SK-N-SH (cell line): ENCODE results near the gene POLR3G. TPM values are rescaled to one million over a fixed set of nuclear protein-coding genes. Genes with fewer than 3 reads are reported as not detected.
A peak's percentile ranks its signal among the peaks of the same experiment; 100 is the strongest.

Source experiments
- CTCF ChIA-PET: fragments of 300-600, 350-600 bp; formaldehyde crosslinking; extraction: SDS; loops from one replicate; lab custom pipeline; 2021; lab: Yijun Ruan, JAX
- POLR2A ChIA-PET: fragments of 350-600 bp; sonication (Branson Sonifier 250); formaldehyde crosslinking; extraction: SDS; loops from one replicate; lab custom pipeline; 2020; ENCODE audit warnings: antibody characterized with exemption, inconsistent platforms; lab: Yijun Ruan, JAX
- DNase-seq: peaks from one replicate; pipeline ENCODE4 v3.0.0; 2012
- H2AFZ ChIP-seq: fragments of 200-600 bp; sonication (generic); 2 replicates; pipeline ENCODE4 v1.8.1; 2016; ENCODE audit warnings: antibody characterized with exemption, mild to moderate bottlenecking, low read depth
- H3F3A ChIP-seq: fragments of 200-600 bp; sonication (generic); replicated peaks from 2 replicates; pipeline ENCODE3; 2016; ENCODE audit warnings: antibody characterized with exemption, mild to moderate bottlenecking; ENCODE audit not compliant: insufficient read depth
- H3K27ac ChIP-seq, 2 experiments: fragments of 200-500 bp in 1 of 2; fragments of 200-600 bp in 1 of 2; sonication (Bioruptor generic) in 1 of 2; sonication (generic), shearing (Covaris generic) in 1 of 2; 2 replicates each; pipeline versions ENCODE4 v1.5.1 to v1.6.1; 2014 to 2016; ENCODE audit warnings: low read depth in 2 of 2, inconsistent platforms in 1 of 2, low read length in 1 of 2, mild to moderate bottlenecking in 1 of 2, mixed read lengths in 1 of 2
- H3K27me3 ChIP-seq: fragments of 200-600 bp; sonication (generic), shearing (Covaris generic); 2 replicates; pipeline ENCODE4 v1.6.1; 2016; ENCODE audit warnings: mixed run types; ENCODE audit not compliant: insufficient read depth
- H3K36me3 ChIP-seq, 2 experiments: fragments of 200-500 bp in 1 of 2; fragments of 200-600 bp in 1 of 2; sonication (Bioruptor generic) in 1 of 2; sonication (generic) in 1 of 2; replicated peaks in 1 of 2; 2 replicates each; pipeline versions ENCODE3 to v1.5.1; 2014 to 2016; ENCODE audit warnings: low read length in 1 of 2, mild to moderate bottlenecking in 1 of 2; ENCODE audit not compliant: insufficient read depth in 2 of 2, control insufficient read depth in 1 of 2
- H3K4me1 ChIP-seq, 2 experiments: fragments of 200-500 bp in 1 of 2; fragments of 200-600 bp in 1 of 2; sonication (Bioruptor generic) in 1 of 2; sonication (generic), shearing (Covaris generic) in 1 of 2; 2 replicates each; pipeline versions ENCODE4 v1.5.1 to v1.6.1; 2014 to 2016; ENCODE audit warnings: low read depth in 1 of 2, low read length in 1 of 2, mixed run types in 1 of 2; ENCODE audit not compliant: insufficient read depth in 2 of 2, control insufficient read depth in 1 of 2
- H3K4me2 ChIP-seq: fragments of 200-600 bp; sonication (generic), shearing (Covaris generic); 2 replicates; pipeline ENCODE4 v1.6.1; 2017; ENCODE audit warnings: mixed run types
- H3K4me3 ChIP-seq, 2 experiments: fragments of 200-500 bp in 1 of 2; fragments of 200-600 bp in 1 of 2; sonication (Bioruptor generic) in 1 of 2; sonication (generic), shearing (Covaris generic) in 1 of 2; 2 replicates each; pipeline versions ENCODE4 v1.5.1 to v1.8.1; 2014 to 2016; ENCODE audit warnings: low read depth in 2 of 2, inconsistent platforms in 1 of 2, low read length in 1 of 2, mild to moderate bottlenecking in 1 of 2, mixed read lengths in 1 of 2, moderate library complexity in 1 of 2
- H3K79me2 ChIP-seq: fragments of 200-600 bp; sonication (generic); 2 replicates; pipeline ENCODE4 v1.8.1; 2017; ENCODE audit warnings: mild to moderate bottlenecking; ENCODE audit not compliant: insufficient read depth
- H3K9ac ChIP-seq: fragments of 200-600 bp; sonication (generic); 2 replicates; pipeline ENCODE4 v1.6.1; 2017; ENCODE audit warnings: mixed run types
- H3K9me2 ChIP-seq: fragments of 200-600 bp; sonication (generic); 2 replicates; pipeline ENCODE4 v1.6.1; 2017; ENCODE audit warnings: mixed run types
- H3K9me3 ChIP-seq: fragments of 200-600 bp; sonication (generic); 2 replicates; pipeline ENCODE4 v1.6.1; 2017; ENCODE audit warnings: mixed run types, mild to moderate bottlenecking, moderate library complexity
- H4K20me1 ChIP-seq: fragments of 200-600 bp; sonication (generic); 2 replicates; pipeline ENCODE4 v1.6.1; 2017; ENCODE audit warnings: mild to moderate bottlenecking, mixed run types; ENCODE audit not compliant: insufficient read depth
- CHD2 ChIP-seq: fragments of 150-350 bp; IDR thresholded peaks from 2 replicates; pipeline ENCODE4 v1.6.1; 2018; ENCODE audit warnings: low read length; ENCODE audit not compliant: partially characterized antibody
- EP300 ChIP-seq, 2 experiments: IDR thresholded peaks; 2 replicates each; pipeline versions ENCODE4 v1.4.0 to v1.6.1; 2012; ENCODE audit warnings: borderline replicate concordance in 1 of 2, low read depth in 1 of 2, low read length in 1 of 2
- EZH2phosphoT487 ChIP-seq: fragments of 200-600 bp; sonication (generic); IDR thresholded peaks from 2 replicates; pipeline ENCODE4 v1.6.1; 2017; ENCODE audit warnings: low read depth, mixed run types, mild to moderate bottlenecking, antibody characterized with exemption, moderate library complexity, borderline replicate concordance
- FOXM1 ChIP-seq: IDR thresholded peaks from 2 replicates; pipeline ENCODE4 v1.4.0; 2012; ENCODE audit warnings: low read depth, mild to moderate bottlenecking
- GABPA ChIP-seq: IDR thresholded peaks from 2 replicates; pipeline ENCODE4 v1.4.0; 2012; ENCODE audit warnings: low read depth, mild to moderate bottlenecking
- IRF3 ChIP-seq: fragments of 150-350 bp; IDR thresholded peaks from 2 replicates; pipeline ENCODE4 v1.6.1; 2016; ENCODE audit warnings: mild to moderate bottlenecking, low read depth, low read length
- MAX ChIP-seq: IDR thresholded peaks from 2 replicates; pipeline ENCODE4 v1.4.0; 2012; ENCODE audit warnings: low read depth
- MEF2A ChIP-seq: IDR thresholded peaks from 2 replicates; pipeline ENCODE4 v1.4.0; 2012; ENCODE audit warnings: low read depth, borderline replicate concordance
- MXI1 ChIP-seq: IDR thresholded peaks from 2 replicates; pipeline ENCODE4 v1.6.1; 2012; ENCODE audit warnings: mild to moderate bottlenecking, low read depth, low read length, improper control_type of control experiment
- POLR2AphosphoS5 ChIP-seq: IDR thresholded peaks from 2 replicates; pipeline ENCODE4 v1.6.1; 2012; ENCODE audit warnings: low read depth, low read length
- RCOR1 ChIP-seq: fragments of 150-350 bp; IDR thresholded peaks from 2 replicates; pipeline ENCODE4 v1.6.1; 2017; ENCODE audit warnings: antibody characterized with exemption, low read length
- RFX5 ChIP-seq: IDR thresholded peaks from 2 replicates; pipeline ENCODE4 v1.6.1; 2012; ENCODE audit warnings: mild to moderate bottlenecking, improper control_type of control experiment, low read length
- SIN3A ChIP-seq: IDR thresholded peaks from 2 replicates; pipeline ENCODE4 v1.6.1; 2012; ENCODE audit warnings: low read depth, mild to moderate bottlenecking, low read length, moderate library complexity, borderline replicate concordance
- SMC3 ChIP-seq: IDR thresholded peaks from 2 replicates; pipeline ENCODE4 v1.6.1; 2012; ENCODE audit warnings: low read depth, low read length, improper control_type of control experiment
- TEAD4 ChIP-seq: IDR thresholded peaks from 2 replicates; pipeline ENCODE4 v1.4.0; 2012; ENCODE audit warnings: mild to moderate bottlenecking, borderline replicate concordance; ENCODE audit not compliant: insufficient read depth
- USF1 ChIP-seq: IDR thresholded peaks from 2 replicates; pipeline ENCODE4 v1.4.0; 2012; ENCODE audit warnings: low read depth, borderline replicate concordance
- USF2 ChIP-seq: fragments of 150-350 bp; IDR thresholded peaks from 2 replicates; pipeline ENCODE4 v1.6.1; 2017; ENCODE audit warnings: antibody characterized with exemption, low read length, low read depth, borderline replicate concordance
- YY1 ChIP-seq: IDR thresholded peaks from 2 replicates; pipeline ENCODE4 v1.4.0; 2012; ENCODE audit warnings: low read depth, mild to moderate bottlenecking
- ZBTB33 ChIP-seq: IDR thresholded peaks from 2 replicates; pipeline ENCODE4 v1.4.0; 2012; ENCODE audit warnings: low read depth, borderline replicate concordance
- WGBS: methylation state at CpG from one replicate; pipeline ENCODE4 v1.1.6; 2017; ENCODE audit warnings: low lambda C conversion rate; 5-methylcytosine and 5-hydroxymethylcytosine counted together
- polyA plus RNA-seq, 3 experiments: library from polyadenylated mRNA; depleted of rRNA; stranded (reverse); fragments of >200 nt; gene quantifications; 2 replicates each; pipeline ENCODE4 v1.2.3, GENCODE V29; 2012

POLR3G gene
- polyA plus RNA-seq, 1 of the 3 experiments (the other 2 are of a cell fraction), result 17.1 TPM

- Histone ChIP-seq H4K20me1 (no peaks in the 10 kb centered on the region), H2AFZ (no peak overlapping the region), H3K27me3 (peaks cover 37% of the 10 kb centered on the region), H3K27ac (no peak overlapping the region), H3K9me2 (no peaks in the 10 kb centered on the region), H3K9me3 (no peaks in the 10 kb centered on the region), H3F3A (no peaks in the 10 kb centered on the region), H3K4me1 (no peaks in the 10 kb centered on the region; a peak in 2 of 4 replicates), H3K9ac (no peak overlapping the region), H3K79me2 (no peaks in the 10 kb centered on the region), H3K36me3 (no peaks in the 10 kb centered on the region), H3K4me2 (peak overlapping the region; percentile 80; the same call in 1 of the 2 replicates), H3K4me3 (no peak overlapping the region; a peak in 1 of 4 replicates)
- TF ChIP-seq USF2 (no peak), TEAD4 (no peak), EP300 (IDR thresholded peaks at IDR 0.05; ENCODE audit: borderline replicate concordance in 1 of 2, low read depth in 1 of 2, low read length in 1 of 2) (no peak), SMC3 (no peak), POLR2AphosphoS5 (no peak), GABPA (no peak)
- POLR2A ChIA-PET, result no interaction called here
- DNase-seq, result no peak
- CTCF ChIA-PET, result interaction anchor here (1.1 to 2.0 kb wide), 3 partner anchors 12 to 227 kb away, joined by 4 to 6 read pairs (median 6); no protein-coding TSS in a partner anchor
- WGBS, result 29% methylated on average over 9 of the region's 9 CpGs
Observed at GRCh38 chr5:90557391-90557790, 82.7 kb downstream of the POLR3G start.

GRCh38 chr5:90557871-90558270 is 83.2 kb downstream of the POLR3G start:
- H3K4me2 ChIP-seq, result peak overlapping the region; percentile 80
- 7% methylated on average over 3 of the region's 3 CpGs for WGBS
- DNase-seq, result no peak
- H3K9me3 ChIP-seq, result no peaks in the 10 kb centered on the region
- no peak overlapping the region; the same call in 1 of the 2 replicates for H2AFZ ChIP-seq
- ChIA-PET CTCF (interaction anchor here (1.1 to 2.0 kb wide), 4 partner anchors 12 to 226 kb away, joined by 3 to 6 read pairs (median 5); no protein-coding TSS in a partner anchor), POLR2A (no interaction called here)
- H3K4me3 ChIP-seq, result peak overlapping the region; percentile 53 to 65; a peak in 3 of 4 replicates
- no peak overlapping the region; a peak in 1 of 4 replicates for H3K27ac ChIP-seq
- H3K79me2 ChIP-seq, result no peaks in the 10 kb centered on the region
- no peak overlapping the region for H3K9ac ChIP-seq
- H3F3A ChIP-seq, result no peaks in the 10 kb centered on the region
- no peaks in the 10 kb centered on the region for H4K20me1 ChIP-seq
- peaks cover 37% of the 10 kb centered on the region for H3K27me3 ChIP-seq
- no peaks in the 10 kb centered on the region for H3K9me2 ChIP-seq
- H3K4me1 ChIP-seq, result no peaks in the 10 kb centered on the region; a peak in 2 of 4 replicates
- no peaks in the 10 kb centered on the region for H3K36me3 ChIP-seq
- TF ChIP-seq MEF2A (no peak), EZH2phosphoT487 (no peak), ZBTB33 (no peak), USF2 (no peak), CHD2 (no peak), GABPA (no peak), USF1 (no peak), IRF3 (no peak), RCOR1 (no peak), TEAD4 (no peak), FOXM1 (no peak), MAX (no peak), YY1 (no peak), EP300 (IDR thresholded peaks at IDR 0.05; ENCODE audit: borderline replicate concordance in 1 of 2, low read depth in 1 of 2, low read length in 1 of 2) (no peak), RFX5 (no peak), SIN3A (no peak), MXI1 (no peak)
